COR-L47 (cell line): ENCODE measurements around the gene OXNAD1.

Experiments used
- DNase-seq: peaks from one replicate; lab custom pipeline; 2025; lab: John Stamatoyannopoulos, UW

Gene OXNAD1, protein sequence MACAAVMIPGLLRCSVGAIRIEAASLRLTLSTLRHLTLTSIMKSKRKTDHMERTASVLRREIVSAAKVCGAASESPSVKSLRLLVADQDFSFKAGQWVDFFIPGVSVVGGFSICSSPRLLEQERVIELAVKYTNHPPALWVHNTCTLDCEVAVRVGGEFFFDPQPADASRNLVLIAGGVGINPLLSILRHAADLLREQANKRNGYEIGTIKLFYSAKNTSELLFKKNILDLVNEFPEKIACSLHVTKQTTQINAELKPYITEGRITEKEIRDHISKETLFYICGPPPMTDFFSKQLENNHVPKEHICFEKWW

DNA sequence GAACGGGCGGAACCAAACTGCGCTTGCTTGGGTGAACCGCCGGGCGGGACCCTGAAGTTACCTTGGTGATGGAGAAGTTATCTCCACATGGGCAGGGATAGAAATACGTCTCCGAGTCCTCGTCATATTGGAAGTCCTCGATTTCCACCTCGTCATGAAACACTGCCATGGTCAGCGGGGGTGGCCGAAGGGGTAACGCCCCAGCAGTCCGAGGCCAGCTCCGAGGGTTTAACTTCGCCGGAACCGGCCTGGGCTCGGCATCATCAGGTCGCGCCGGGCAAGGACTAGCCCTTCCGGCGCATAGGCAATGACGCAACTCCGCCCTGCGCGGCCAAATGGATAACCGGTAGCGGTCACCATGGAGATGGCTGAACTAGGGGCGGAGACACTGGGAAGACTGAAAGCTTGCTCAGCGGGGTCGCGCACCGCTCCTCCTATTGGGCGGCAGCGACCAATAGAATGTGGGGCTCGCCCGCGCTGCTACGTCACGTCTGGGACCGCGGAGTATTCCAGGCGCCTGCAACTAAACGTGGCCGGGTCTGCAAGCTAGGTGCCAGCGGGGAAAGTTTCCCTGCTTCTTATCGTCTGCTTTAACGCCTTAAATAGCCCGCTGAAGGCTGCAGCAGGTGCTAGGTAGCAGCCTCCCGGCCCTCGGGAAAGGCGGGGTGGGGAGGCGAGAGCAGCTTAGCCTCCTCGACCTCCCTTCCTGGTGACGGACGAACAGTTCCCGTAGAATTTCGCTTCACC lies at the start of gene OXNAD1, which contains the start of gene DPH3:
OXNAD1 (plus strand) TSS at position 505 of the 747 bp plus-strand sequence. CDS start 5,741 bp downstream, outside the sequence.
DPH3 (minus strand) TSS at position 236 of the 747 bp plus-strand sequence; CDS start at position 169, 67 bp downstream.
- peak; percentile 96 for DNase-seq

DNA sequence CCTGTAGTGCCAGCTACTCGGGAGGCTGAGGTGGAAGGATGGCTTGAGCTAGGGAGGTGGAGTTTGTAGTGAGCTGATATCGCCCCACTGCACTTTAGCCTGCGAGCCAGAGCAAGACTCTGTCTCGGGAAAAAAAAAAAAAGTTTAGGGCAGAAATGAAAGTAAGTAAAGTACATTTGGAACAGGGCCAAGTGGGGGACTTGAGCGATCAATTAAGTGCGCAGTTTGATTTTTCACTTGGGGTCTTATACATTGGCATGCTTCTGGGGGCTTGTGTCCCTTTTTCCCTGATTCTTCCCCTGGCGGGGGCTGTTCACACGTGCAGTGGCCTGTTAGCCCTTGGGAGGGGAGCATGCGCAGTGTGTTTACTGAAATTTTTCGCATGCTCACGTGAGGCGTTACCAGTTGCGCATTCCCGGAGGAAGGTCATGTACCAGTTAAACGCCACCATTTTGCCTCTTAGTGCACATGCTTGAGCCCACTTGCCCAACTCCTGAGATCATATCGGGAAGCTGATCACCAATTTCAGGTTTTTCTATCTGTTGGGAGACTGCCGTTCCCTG lies 48.6 kb upstream of the OXNAD1 start:
- no peak for DNase-seq

DNA sequence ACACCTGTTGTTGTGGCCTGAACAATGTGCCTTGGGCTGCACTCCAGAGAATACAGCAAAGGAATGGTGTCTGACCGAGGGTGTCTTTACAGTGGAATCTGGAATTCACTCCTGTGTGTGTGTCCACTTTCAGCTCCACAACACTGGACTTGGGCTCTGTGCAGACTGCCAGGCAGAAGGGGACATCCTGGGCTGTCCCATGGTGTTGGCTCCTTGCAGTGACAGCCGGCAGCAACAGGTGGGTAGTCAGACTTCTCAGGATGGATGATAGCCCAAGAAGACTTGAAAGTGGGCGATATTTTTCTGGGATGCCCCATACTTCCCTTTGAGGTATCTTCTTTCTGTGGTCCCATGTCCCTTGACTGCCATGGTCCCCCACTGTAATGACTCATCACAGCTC lies 45.2 kb upstream of the OXNAD1 start:
- no peak for DNase-seq

- no peak for DNase-seq
These were observed 43.0 kb upstream of the OXNAD1 start for GRCh38 chr3:16221990-16222389.

DNA sequence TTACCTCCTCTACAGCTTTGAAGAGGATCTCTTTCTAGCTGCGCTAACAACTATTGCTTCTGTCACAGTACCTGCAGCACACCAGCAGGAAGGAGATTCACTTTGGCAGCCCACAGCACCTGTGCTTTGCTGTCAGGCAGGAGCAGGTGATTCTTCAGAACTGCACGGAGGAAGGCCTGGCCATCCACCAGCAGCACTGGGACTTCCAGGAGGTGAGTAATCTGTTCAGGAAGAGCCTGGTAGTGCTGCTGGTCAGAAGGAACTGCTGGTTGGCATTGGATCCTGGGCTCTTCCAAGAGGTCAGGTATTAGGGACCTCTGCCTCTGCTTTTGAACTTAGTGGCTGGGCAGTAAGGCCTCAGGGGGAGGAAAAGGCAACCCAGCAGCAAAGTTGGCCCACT lies 42.5 kb upstream of the OXNAD1 start:
- no peak for DNase-seq

DNA sequence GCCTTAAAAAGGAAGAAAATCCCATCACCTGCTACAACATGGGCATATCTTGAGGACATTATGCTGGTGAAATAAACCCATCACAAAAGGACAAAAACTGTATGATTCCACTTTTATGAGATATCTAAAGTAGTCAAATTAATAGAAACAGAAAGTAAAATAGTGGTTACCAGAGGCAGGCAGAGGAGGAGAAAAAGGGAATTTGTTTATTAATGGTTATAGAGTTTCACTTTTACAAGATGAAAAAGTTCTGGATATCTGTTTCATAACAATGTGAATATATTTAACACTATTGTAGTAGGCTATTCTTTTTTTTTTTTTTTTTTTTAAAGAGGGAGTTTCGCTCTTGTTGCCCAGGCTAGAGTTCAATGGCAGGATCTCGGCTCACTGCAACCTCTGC lies 40.7 kb upstream of the OXNAD1 start:
- no peak for DNase-seq

- no peak for DNase-seq
These were observed 37.4 kb upstream of the OXNAD1 start for GRCh38 chr3:16227566-16227965.

DNA sequence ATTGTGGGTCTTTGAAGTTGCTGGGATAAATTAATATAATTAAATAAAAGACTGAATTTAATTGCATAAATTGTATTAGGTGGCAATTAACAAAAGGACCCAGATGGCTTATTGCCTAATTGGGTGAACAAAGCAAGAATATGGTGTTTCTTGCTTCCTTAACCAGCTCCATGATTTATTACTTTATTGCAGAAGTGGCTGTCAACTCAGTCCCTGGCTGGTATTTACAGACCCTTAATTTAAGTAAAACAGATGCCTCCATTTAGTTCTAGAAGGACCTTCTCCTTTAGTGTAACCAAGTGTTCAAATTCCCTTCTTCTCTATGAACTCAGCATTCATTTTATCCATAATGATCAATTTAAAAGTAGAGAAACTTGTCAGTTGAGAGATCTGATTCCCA lies 35.3 kb upstream of the OXNAD1 start:
- no peak for DNase-seq

- DNase-seq, result no peak
These were observed 33.0 kb upstream of the OXNAD1 start for GRCh38 chr3:16231983-16232382.

DNA sequence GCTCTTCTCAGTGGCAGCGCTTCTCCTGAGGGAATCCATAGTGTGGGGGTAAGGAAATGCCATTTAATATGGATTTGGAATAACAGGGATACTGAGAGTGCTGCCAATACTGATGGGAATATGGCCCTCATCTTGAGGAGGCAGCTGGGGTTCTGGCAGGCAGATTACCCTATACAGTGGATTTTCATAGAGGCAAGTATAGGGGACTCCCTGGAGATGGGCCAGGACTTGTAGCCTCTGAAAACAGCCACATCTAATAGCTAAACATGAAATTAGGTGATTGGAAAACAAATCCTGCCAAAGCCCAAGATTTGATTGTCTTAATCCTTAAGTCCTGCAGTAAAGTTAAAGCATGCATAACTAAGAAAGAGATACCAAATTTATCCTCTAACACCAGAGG lies 31.2 kb upstream of the OXNAD1 start:
- no peak for DNase-seq

DNA sequence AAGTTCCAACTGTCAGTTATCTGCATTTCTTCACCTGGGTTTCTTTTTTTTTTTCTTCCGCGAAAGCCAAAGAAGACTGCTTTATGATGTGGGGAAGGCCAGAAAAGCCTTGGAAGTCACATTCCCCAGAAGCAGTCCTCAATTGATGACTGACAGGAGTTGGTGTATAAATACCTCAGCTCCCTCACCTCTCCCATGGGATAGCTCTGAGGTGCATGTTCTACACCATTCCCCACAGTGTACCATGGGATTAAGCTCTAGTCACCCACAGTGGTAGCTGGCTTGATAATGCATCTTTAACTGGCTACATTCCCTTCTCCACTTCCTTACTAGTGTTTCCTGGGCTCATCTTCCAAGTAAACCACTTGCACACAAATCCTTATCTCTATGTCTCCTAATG lies 30.7 kb upstream of the OXNAD1 start:
- DNase-seq, result no peak

DNA sequence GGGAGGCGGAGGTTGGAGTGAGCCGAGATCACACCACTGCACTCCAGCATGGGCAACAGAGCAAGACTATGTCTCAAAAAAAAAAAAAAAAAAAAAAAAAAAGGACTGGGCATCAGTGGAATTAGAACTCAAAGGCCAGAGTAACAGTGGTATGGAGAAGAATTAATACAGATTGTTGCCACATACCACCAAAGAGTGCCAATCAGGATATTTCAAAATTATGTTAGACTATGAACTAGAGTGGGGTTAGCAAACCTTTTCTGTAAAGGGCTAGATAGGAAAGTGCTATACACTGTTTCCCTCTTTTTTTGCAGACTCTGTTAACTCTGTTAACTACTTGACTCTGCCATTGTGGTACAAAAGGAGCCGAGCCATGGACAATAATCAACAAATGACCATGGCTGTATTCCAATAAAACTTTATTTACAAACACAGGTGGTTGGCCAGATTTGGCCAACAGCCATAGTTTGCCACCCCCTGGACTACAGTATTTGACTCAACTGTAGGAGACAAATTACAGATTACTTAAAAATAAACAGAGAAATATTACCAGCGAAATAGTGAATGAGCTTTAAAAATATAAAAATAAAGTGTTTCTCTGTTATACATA lies 28.9 kb upstream of the OXNAD1 start:
- DNase-seq, result no peak

- no peak for DNase-seq
These were observed 28.1 kb upstream of the OXNAD1 start for GRCh38 chr3:16236856-16237393.

- DNase-seq, result no peak
These were observed 25.8 kb upstream of the OXNAD1 start for GRCh38 chr3:16239086-16239770.

DNA sequence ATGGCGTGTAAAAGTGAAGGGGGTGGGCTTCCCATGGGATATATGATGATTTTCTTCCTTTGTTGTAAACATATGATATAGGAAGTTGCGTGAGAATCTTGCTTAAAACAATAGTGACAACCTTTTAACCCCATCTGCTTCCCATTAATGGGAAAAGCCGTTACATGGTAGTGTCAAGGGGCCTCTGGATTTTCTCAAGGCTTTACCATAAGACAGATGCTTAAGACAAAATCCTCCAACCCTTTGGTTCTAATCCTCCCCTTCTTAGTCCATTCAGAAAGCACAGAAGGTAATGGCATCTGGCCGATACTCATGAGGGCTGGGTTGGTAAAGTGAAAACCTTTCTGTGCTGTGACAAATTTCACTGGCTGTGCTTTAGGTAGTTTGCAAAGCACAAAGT lies 25.2 kb upstream of the OXNAD1 start:
- no peak for DNase-seq

- DNase-seq, result no peak
These were observed 24.6 kb upstream of the OXNAD1 start for GRCh38 chr3:16240229-16241023.

DNA sequence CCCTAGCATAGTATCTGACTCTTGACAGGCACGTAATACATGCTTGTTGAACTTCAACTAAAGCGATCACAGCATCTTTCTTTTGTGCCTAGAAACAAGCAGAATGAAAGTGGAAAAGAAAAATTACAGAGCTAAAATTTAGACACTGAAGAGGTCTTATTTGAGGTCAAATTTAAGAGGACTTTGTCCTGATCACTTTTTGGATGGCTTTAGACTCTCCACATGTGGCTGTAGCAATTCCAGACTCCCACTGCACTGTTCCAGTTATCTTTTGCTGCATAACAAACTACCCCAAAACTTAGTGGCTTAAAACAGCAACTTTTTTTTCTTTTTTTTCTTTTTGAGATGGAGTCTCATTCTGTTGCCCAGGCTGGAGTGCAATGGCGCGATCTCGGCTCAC lies 23.8 kb upstream of the OXNAD1 start:
- no peak for DNase-seq

- DNase-seq, result no peak
These were observed 22.8 kb upstream of the OXNAD1 start for GRCh38 chr3:16242177-16242576.

GRCh38 chr3:16243706-16244490 lies 21.1 kb upstream of the OXNAD1 start:
- no peak for DNase-seq

- DNase-seq, result no peak
These were observed 19.4 kb upstream of the OXNAD1 start for GRCh38 chr3:16245609-16246008.
